Body of pancreas (tissue), 4 donors: Measurements from ENCODE around the gene PIGR. TPM values are rescaled to one million over a fixed set of nuclear protein-coding genes. Genes with fewer than 3 reads are reported as not detected.

ENCODE experiments used
- ATAC-seq: fragments of 150-250 bp; one replicate; pipeline ENCODE4 v1.9.1; 2016
- DNase-seq, 4 donors: peaks; one replicate each; pipeline ENCODE4 v3.0.0-alpha.2; 2019
- H3K27ac ChIP-seq, 4 donors: fragments of 200-600 bp; sonication (generic); 1 replicate in 3 of 4; 2 replicates in 1 of 4; pipeline versions ENCODE4 v1.5.1 to v1.6.1; 2016 to 2019; ENCODE audit warnings: mild to moderate bottlenecking in 1 of 4, mixed read lengths in 1 of 4, moderate library complexity in 1 of 4
- H3K27me3 ChIP-seq, 2 donors: fragments of 200-600 bp; sonication (generic); one replicate each; pipeline ENCODE4 v1.6.0; 2016; ENCODE audit warnings: mild to moderate bottlenecking in 1 of 2
- H3K36me3 ChIP-seq, 2 donors: fragments of 200-600 bp; sonication (generic); replicated peaks in 1 of 2; 2 replicates each; pipeline ENCODE4 v1.5.1; 2016; ENCODE audit warnings: low read depth in 2 of 2; ENCODE audit not compliant: insufficient read depth in 1 of 2
- H3K4me1 ChIP-seq: fragments of 200-600 bp; sonication (generic); one replicate; pipeline ENCODE4 v1.6.0; 2016
- H3K4me3 ChIP-seq, 2 donors: fragments of 200-600 bp; sonication (generic); 1 replicate in 1 of 2; 2 replicates in 1 of 2; pipeline ENCODE4 v1.5.1; 2016 to 2019
- H3K9me3 ChIP-seq, 3 donors: fragments of 200-600 bp; sonication (generic); 1 replicate in 2 of 3; 2 replicates in 1 of 3; pipeline ENCODE4 v1.5.1; 2016
- CTCF ChIP-seq, 7 experiments: fragments of 450-650 bp in 4 of 7; fragments of 200-600 bp in 3 of 7; sonication (generic) in 3 of 7; IDR thresholded peaks; one replicate each; pipeline ENCODE4 v1.5.1; 2016 to 2019; ENCODE audit warnings: antibody characterized with exemption in 7 of 7
- POLR2A ChIP-seq, 3 donors: fragments of 450-650 bp; IDR thresholded peaks; one replicate each; pipeline ENCODE4 v1.6.1; 2016; ENCODE audit warnings: antibody characterized with exemption in 3 of 3, mild to moderate bottlenecking in 2 of 3
- WGBS, 2 donors: methylation state at CpG; one replicate each; pipeline ENCODE4 v1.1.5; 2017; 5-methylcytosine and 5-hydroxymethylcytosine counted together
- intact Hi-C: fragments of 100-400 bp; cut with DNase I; formaldehyde crosslinking; loops from one replicate; pipeline ENCODE4 v1.15.1; 2023
- total RNA-seq, 2 donors: library from RNA; depleted of rRNA; stranded (reverse); fragments of >200 nt; gene quantifications; one replicate each; pipeline ENCODE4 v1.1.0, GENCODE V29; 2016

The PIGR gene
- total RNA-seq, 2 donors from 2014 or later = 14.8 to 45.1 TPM

- Histone ChIP-seq H3K27ac (no peak overlapping the region), H3K27me3 (no peaks in the 10 kb centered on the region), H3K4me3 (no peak overlapping the region), H3K4me1 (peaks cover 6% of the 10 kb centered on the region), H3K9me3 (no peaks in the 10 kb centered on the region), H3K36me3 (no peaks in the 10 kb centered on the region)
- TF ChIP-seq CTCF (IDR thresholded peaks at IDR 0.05) (no peak), POLR2A (IDR thresholded peaks at IDR 0.05) (no peak)
- DNase-seq (no peak), ATAC-seq (no peak)
- WGBS, 2 donors = 93 to 94% methylated on average over 3 of the region's 3 CpGs
- intact Hi-C loops = loop anchor here (5.0 kb wide), 1 partner anchor 52 kb away; the partner anchor contains the start of gene FCMR
Measured at GRCh38 chr1:206974140-206974539, 27.9 kb upstream of the PIGR start.

GRCh38 chr1:206972728-206973127 is 26.5 kb upstream of the PIGR start:
- DNase-seq (no peak), ATAC-seq (no peak)
- Histone ChIP-seq H3K27me3 (no peaks in the 10 kb centered on the region), H3K4me1 (peaks cover 16% of the 10 kb centered on the region), H3K27ac (no peak overlapping the region), H3K9me3 (no peaks in the 10 kb centered on the region), H3K4me3 (no peak overlapping the region), H3K36me3 (no peaks in the 10 kb centered on the region)
- intact Hi-C loops = loop anchor here (5.0 kb wide), 1 partner anchor 50 kb away; the partner anchor contains the start of gene FCMR
- TF ChIP-seq CTCF (IDR thresholded peaks at IDR 0.05) (no peak), POLR2A (IDR thresholded peaks at IDR 0.05) (no peak)
- WGBS, 2 donors = 21% methylated on average over 2 of the region's 2 CpGs

- Histone ChIP-seq H3K27me3 (no peaks in the 10 kb centered on the region), H3K27ac (no peak overlapping the region), H3K36me3 (no peaks in the 10 kb centered on the region), H3K4me3 (no peak overlapping the region), H3K4me1 (peaks cover 16% of the 10 kb centered on the region), H3K9me3 (no peaks in the 10 kb centered on the region)
- intact Hi-C loops = loop anchor here (5.0 kb wide), 1 partner anchor 49 kb away; the partner anchor contains the start of gene FCMR
- ATAC-seq (no peak), DNase-seq (peak in 1 of 4 donors; percentile 20)
- WGBS, 2 donors = 67 to 82% methylated on average over 2 of the region's 2 CpGs
- TF ChIP-seq POLR2A (IDR thresholded peaks at IDR 0.05) (no peak), CTCF (IDR thresholded peaks at IDR 0.05) (no peak)
Measured at GRCh38 chr1:206971029-206971655, 24.9 kb upstream of the PIGR start.

GRCh38 chr1:206970446-206970845 is 24.2 kb upstream of the PIGR start, which contains the start of gene FCAMR:
FCAMR (minus strand) TSS chr1:206970460; CDS start chr1:206970125, 335 bp downstream.
- Histone ChIP-seq H3K9me3 (no peaks in the 10 kb centered on the region), H3K27ac (peak within 1 kb of the TSS in 3 of 4 donors; percentile 9 to 51 (median 50)), H3K4me3 (no peak within 1 kb of the TSS), H3K4me1 (peaks cover 16% of the 10 kb centered on the region), H3K36me3 (no peaks in the 10 kb centered on the region), H3K27me3 (no peaks in the 10 kb centered on the region)
- ATAC-seq = no peak
- DNase-seq = no peak
- WGBS, 2 donors = 73 to 82% methylated on average over 2 of the region's 2 CpGs
- intact Hi-C loops = loop anchor here (5.0 kb wide), 1 partner anchor 48 kb away; the partner anchor contains the start of gene FCMR
- TF ChIP-seq CTCF (IDR thresholded peaks at IDR 0.05) (no peak), POLR2A (IDR thresholded peaks at IDR 0.05) (no peak)
